HepG2 (cell line): Measurements from ENCODE around the gene DAB1. TPM values are rescaled to one million over a fixed set of nuclear protein-coding genes. Genes with fewer than 3 reads are reported as not detected.

Source experiments
- ATAC-seq: fragments of 200-7000 bp; cut with Tn5 transposase; 3 replicates; pipeline ENCODE4 v1.9.1; 2020; ENCODE audit warnings: mild to moderate bottlenecking, moderate library complexity
- BruUV-seq: library from RNA; stranded (reverse); fragments of 400-500 nt; replicated peaks from 2 replicates; lab custom pipeline; 2021; lab: Mats Ljungman, UMichigan
- CTCF ChIA-PET: fragments of 300-600 bp; formaldehyde crosslinking; extraction: SDS; loops from one replicate; lab custom pipeline; 2021; ENCODE audit warnings: low total read pairs, inconsistent platforms, low intra/inter-chr PET ratio; lab: Yijun Ruan, JAX
- POLR2A ChIA-PET: fragments of 350-600 bp; sonication (Branson Sonifier 250); formaldehyde crosslinking; loops from one replicate; lab custom pipeline; 2020; ENCODE audit warnings: antibody characterized with exemption, inconsistent platforms; lab: Yijun Ruan, JAX
- DNase-seq: peaks from one replicate; pipeline ENCODE4 v3.0.0-alpha.2; 2015; ENCODE audit warnings: low spot score
- FAIRE-seq: peaks from 3 replicates; lab custom pipeline; 2011; peaks lifted over from hg19 to GRCh38; lab: Jason Lieb, UNC
- H2AFZ ChIP-seq: one replicate; pipeline ENCODE4 v1.6.1; 2011; ENCODE audit warnings: low read length, inconsistent platforms
- H3K27ac ChIP-seq: fragments of 300-600 bp; 3 replicates; pipeline ENCODE4 v1.8.0; 2011; ENCODE audit warnings: mixed run types, mild to moderate bottlenecking, mixed read lengths, low read length, inconsistent platforms; ENCODE audit not compliant: insufficient read depth; ENCODE audit errors: extremely low read length
- H3K27me3 ChIP-seq, 2 experiments: fragments of 200-600 bp in 1 of 2; 2 replicates in 1 of 2; 3 replicates in 1 of 2; pipeline versions ENCODE4 v1.6.0 to v1.8.0; 2011; ENCODE audit warnings: low read length in 2 of 2, mild to moderate bottlenecking in 2 of 2, moderate library complexity in 2 of 2, inconsistent platforms in 1 of 2; ENCODE audit not compliant: insufficient read depth in 2 of 2, control insufficient read depth in 1 of 2
- H3K36me3 ChIP-seq, 2 experiments: fragments of 200-600 bp in 1 of 2; replicated peaks in 1 of 2; 2 replicates in 1 of 2; 3 replicates in 1 of 2; pipeline versions ENCODE4 v1.5.1 to v1.8.0; 2011; ENCODE audit warnings: low read length in 2 of 2, inconsistent platforms in 1 of 2; ENCODE audit not compliant: insufficient read depth in 2 of 2, control insufficient read depth in 1 of 2
- H3K4me1 ChIP-seq: 2 replicates; pipeline ENCODE4 v1.5.1; 2012; ENCODE audit warnings: low read length, inconsistent platforms; ENCODE audit not compliant: insufficient read depth
- H3K4me2 ChIP-seq: 2 replicates; pipeline ENCODE4 v1.6.0; 2011; ENCODE audit warnings: low read depth, low read length, inconsistent platforms
- H3K4me3 ChIP-seq, 3 experiments: fragments of 200-600 bp in 1 of 3; sonication (generic), shearing (Covaris generic) in 1 of 3; replicated peaks in 1 of 3; 2 replicates each; pipeline ENCODE4 v1.5.1; 2011 to 2016; ENCODE audit warnings: low read length in 3 of 3, inconsistent platforms in 2 of 3, low read depth in 2 of 3, mild to moderate bottlenecking in 2 of 3, control low read depth in 1 of 3, mixed read lengths in 1 of 3; ENCODE audit not compliant: insufficient read depth in 1 of 3
- H3K79me2 ChIP-seq: one replicate; pipeline ENCODE4 v1.6.1; 2011; ENCODE audit warnings: low read length, inconsistent platforms; ENCODE audit not compliant: insufficient read depth
- H3K9ac ChIP-seq: 2 replicates; pipeline ENCODE4 v1.6.0; 2011; ENCODE audit warnings: mild to moderate bottlenecking, low read depth, low read length, inconsistent platforms; ENCODE audit not compliant: insufficient read depth
- H3K9me3 ChIP-seq: 2 replicates; pipeline ENCODE4 v1.5.1; 2012; ENCODE audit warnings: mild to moderate bottlenecking, low read length
- H4K20me1 ChIP-seq: 2 replicates; pipeline ENCODE4 v1.6.0; 2011; ENCODE audit warnings: inconsistent platforms, mild to moderate bottlenecking, low read length, moderate library complexity; ENCODE audit not compliant: insufficient read depth
- CEBPB ChIP-seq: IDR thresholded peaks from 2 replicates; pipeline ENCODE4 v1.6.1; 2011; ENCODE audit warnings: low read depth, low read length, improper control_type of control experiment, borderline replicate concordance
- FUBP1 ChIP-seq: sonication (generic); formaldehyde crosslinking; IDR thresholded peaks from 2 replicates; pipeline ENCODE4 v1.5.1; 2020; ENCODE audit warnings: missing genetic modification reagents, mild to moderate bottlenecking, borderline replicate concordance
- GFI1 ChIP-seq: sonication (generic); formaldehyde crosslinking; IDR thresholded peaks from 2 replicates; pipeline ENCODE4 v1.5.0; 2020; ENCODE audit warnings: missing genetic modification reagents, mild to moderate bottlenecking, borderline replicate concordance
- HOXA7 ChIP-seq: sonication (generic); formaldehyde crosslinking; IDR thresholded peaks from 2 replicates; pipeline ENCODE4 v1.8.1; 2022; ENCODE audit warnings: mild to moderate bottlenecking, missing genetic modification reagents, moderate library complexity
- SMARCE1 ChIP-seq: fragments of 450-650 bp; IDR thresholded peaks from 2 replicates; pipeline ENCODE4 v1.6.1; 2017; ENCODE audit warnings: borderline replicate concordance
- TAF1 ChIP-seq: sonication (generic); formaldehyde crosslinking; IDR thresholded peaks from 2 replicates; pipeline ENCODE4 v1.4.0; 2020; ENCODE audit warnings: missing genetic modification reagents
- TFDP2 ChIP-seq: sonication (generic); formaldehyde crosslinking; IDR thresholded peaks from 2 replicates; pipeline ENCODE4 v1.4.0; 2020; ENCODE audit warnings: missing genetic modification reagents
- U2AF2 ChIP-seq: fragments of 200-400 bp; formaldehyde crosslinking; IDR thresholded peaks from 2 replicates; pipeline ENCODE4 v1.6.1; 2017; ENCODE audit warnings: low read depth, mild to moderate bottlenecking, low read length
- ZBTB25 ChIP-seq: IDR thresholded peaks from 2 replicates; pipeline ENCODE4 v1.6.1; 2018; ENCODE audit warnings: missing genetic modification reagents
- ZFY ChIP-seq: sonication (generic); formaldehyde crosslinking; IDR thresholded peaks from 2 replicates; pipeline ENCODE4 v1.4.0; 2020; ENCODE audit warnings: missing genetic modification reagents
- ZUFSP ChIP-seq: sonication (generic); formaldehyde crosslinking; IDR thresholded peaks from 2 replicates; pipeline ENCODE4 v1.9.0; 2021; ENCODE audit warnings: missing genetic modification reagents, mild to moderate bottlenecking, borderline replicate concordance
- WGBS: methylation state at CpG from one replicate; pipeline ENCODE4 v1.1.6; 2017; ENCODE audit warnings: low lambda C conversion rate; 5-methylcytosine and 5-hydroxymethylcytosine counted together
- in situ Hi-C: cut with HindIII; loops from 2 replicates; pipeline ENCODE4 v1.10.0; 2017; ENCODE audit warnings: low pct_unique_long_range_greater_than_20kb; ENCODE audit not compliant: extremely low pct_ligation_motif_present
- intact Hi-C: fragments of 100-400 bp; cut with micrococcal nuclease; formaldehyde crosslinking; loops from one replicate; pipeline ENCODE4 v1.10.0; 2022; ENCODE audit not compliant: unreplicated experiment
- polyA plus RNA-seq, 8 experiments: library from polyadenylated mRNA; depleted of rRNA in 3 of 8; stranded (reverse) in 7 of 8; unstranded in 1 of 8; fragments of >200 nt; fragmentation: Illumina TruSeq in 4 of 8; extraction: Trizol in 4 of 8; gene quantifications; 2 replicates each; pipeline versions ENCODE4 v1.2.1 to v1.2.3, GENCODE V29; 2011 to 2016; ENCODE audit warnings: low read depth in 4 of 8, missing spikeins in 1 of 8, mixed read lengths in 1 of 8; ENCODE audit not compliant: insufficient read depth in 1 of 8
- total RNA-seq, 5 experiments: library from RNA; depleted of rRNA; stranded (reverse); fragments of >200 nt; fragmentation: Illumina TruSeq; extraction: Trizol; gene quantifications; 2 replicates each; pipeline ENCODE4 v1.2.3, GENCODE V29; 2016; ENCODE audit warnings: low read depth in 1 of 5

Gene DAB1
- total and polyA plus RNA-seq, 2 of the 13 experiments (the other 11 are each of a cell fraction or from before 2014, with no cell fraction given): 0.04 to 0.13 TPM

- H3K27ac ChIP-seq: no peak overlapping the region
- TF ChIP-seq CEBPB (peak; percentile 85), U2AF2 (no peak)
- TF ChIP-seq, all 625 proteins: peak for 1
- no peaks in the 10 kb centered on the region for H4K20me1 ChIP-seq
- H2AFZ ChIP-seq: no peak overlapping the region
- BruUV-seq: no TSS peak
- in situ Hi-C loops (no loop called here), intact Hi-C loops (no loop called here)
- H3K36me3 ChIP-seq: no peaks in the 10 kb centered on the region
- no peaks in the 10 kb centered on the region for H3K27me3 ChIP-seq
- no peaks in the 10 kb centered on the region for H3K79me2 ChIP-seq
- POLR2A ChIA-PET: no interaction called here
- CTCF ChIA-PET: no interaction called here
- no peak overlapping the region for H3K9ac ChIP-seq
- H3K9me3 ChIP-seq: no peaks in the 10 kb centered on the region
- ATAC-seq: no peak
- no peak overlapping the region for H3K4me2 ChIP-seq
- H3K4me1 ChIP-seq: no peaks in the 10 kb centered on the region
- 31% methylated on average over 4 of the region's 4 CpGs for WGBS
- no peak for FAIRE-seq
- H3K4me3 ChIP-seq: no peak overlapping the region
- DNase-seq: no peak
Measured at GRCh38 chr1:57132993-57133622, 290.8 kb downstream of the DAB1 start.

- H3K4me1 ChIP-seq: no peaks in the 10 kb centered on the region
- in situ Hi-C loops (no loop called here), intact Hi-C loops (no loop called here)
- H2AFZ ChIP-seq: no peak overlapping the region
- H3K9me3 ChIP-seq: no peaks in the 10 kb centered on the region
- no peaks in the 10 kb centered on the region for H3K79me2 ChIP-seq
- DNase-seq: no peak
- no TSS peak for BruUV-seq
- no peak overlapping the region for H3K9ac ChIP-seq
- no peaks in the 10 kb centered on the region for H4K20me1 ChIP-seq
- WGBS: 20% methylated on average over 3 of the region's 3 CpGs
- no peak overlapping the region for H3K4me3 ChIP-seq
- no peak for FAIRE-seq
- CTCF ChIA-PET: no interaction called here
- no peak overlapping the region for H3K4me2 ChIP-seq
- H3K36me3 ChIP-seq: no peaks in the 10 kb centered on the region
- POLR2A ChIA-PET: no interaction called here
- ATAC-seq: no peak
- H3K27ac ChIP-seq: no peak overlapping the region
- no peaks in the 10 kb centered on the region for H3K27me3 ChIP-seq
- TF ChIP-seq ZFY (no peak), FUBP1 (CRISPR knock-in tag) (no peak), SMARCE1 (no peak), ZUFSP (CRISPR knock-in tag) (no peak), HOXA7 (no peak), TAF1 (no peak), ZBTB25 (no peak), GFI1 (CRISPR knock-in tag) (no peak), TFDP2 (CRISPR knock-in tag) (no peak)
Measured at GRCh38 chr1:57131701-57132394, 292.0 kb downstream of the DAB1 start.
